RPMI7951 (cell line): Measurements from ENCODE around the gene DCLK2. TPM values are rescaled to one million over a fixed set of nuclear protein-coding genes. Genes with fewer than 3 reads are reported as not detected.

Experiments used
- DNase-seq: peaks from one replicate; pipeline ENCODE4 v3.0.0-alpha.2; 2012; ENCODE audit warnings: low read depth
- total RNA-seq: library from RNA; depleted of rRNA; stranded (reverse); fragments of >200 nt; shearing (Covaris generic); gene quantifications from 2 replicates; pipeline ENCODE4 v1.2.3, GENCODE V29; 2014

The DCLK2 gene
- total RNA-seq, 1 experiment from 2014 or later = 4.1 TPM

- DNase-seq = no peak
These were observed 184.4 kb downstream of the DCLK2 start for GRCh38 chr4:150262611-150263010.

DNA sequence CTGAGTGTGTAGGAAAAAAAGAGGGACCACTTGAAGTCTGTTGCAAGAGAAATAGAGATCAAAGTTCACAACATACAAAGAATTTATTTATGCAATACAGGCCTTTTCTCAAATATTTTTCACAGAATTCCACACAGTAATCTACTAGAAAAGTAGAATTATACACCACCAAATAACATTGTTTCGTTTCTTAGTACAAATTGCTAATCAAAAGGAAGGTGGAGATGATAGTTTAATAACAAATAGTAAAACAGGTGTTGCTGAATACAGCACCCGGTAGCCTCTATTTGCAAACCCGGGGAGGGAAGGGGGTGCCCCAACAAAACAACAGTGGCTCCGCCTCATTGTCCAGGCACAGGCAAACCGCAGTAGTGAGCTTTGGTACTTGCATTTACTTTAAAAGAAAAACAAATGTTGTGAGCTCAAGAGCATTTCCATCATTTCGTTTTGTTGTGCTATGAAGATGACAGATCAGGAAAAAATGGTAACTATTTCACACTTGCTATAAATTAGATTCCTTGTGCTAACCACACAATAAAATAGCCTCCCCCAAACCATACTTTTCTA, 186.4 kb downstream of the DCLK2 start:
- DNase-seq = no peak

- DNase-seq = no peak
These were observed 187.6 kb downstream of the DCLK2 start for GRCh38 chr4:150265806-150266205.

GRCh38 chr4:150268444-150268843, 190.2 kb downstream of the DCLK2 start:
- DNase-seq = no peak

GRCh38 chr4:150278206-150278605, 200.0 kb downstream of the DCLK2 start:
- peak; percentile 8 for DNase-seq

DNA sequence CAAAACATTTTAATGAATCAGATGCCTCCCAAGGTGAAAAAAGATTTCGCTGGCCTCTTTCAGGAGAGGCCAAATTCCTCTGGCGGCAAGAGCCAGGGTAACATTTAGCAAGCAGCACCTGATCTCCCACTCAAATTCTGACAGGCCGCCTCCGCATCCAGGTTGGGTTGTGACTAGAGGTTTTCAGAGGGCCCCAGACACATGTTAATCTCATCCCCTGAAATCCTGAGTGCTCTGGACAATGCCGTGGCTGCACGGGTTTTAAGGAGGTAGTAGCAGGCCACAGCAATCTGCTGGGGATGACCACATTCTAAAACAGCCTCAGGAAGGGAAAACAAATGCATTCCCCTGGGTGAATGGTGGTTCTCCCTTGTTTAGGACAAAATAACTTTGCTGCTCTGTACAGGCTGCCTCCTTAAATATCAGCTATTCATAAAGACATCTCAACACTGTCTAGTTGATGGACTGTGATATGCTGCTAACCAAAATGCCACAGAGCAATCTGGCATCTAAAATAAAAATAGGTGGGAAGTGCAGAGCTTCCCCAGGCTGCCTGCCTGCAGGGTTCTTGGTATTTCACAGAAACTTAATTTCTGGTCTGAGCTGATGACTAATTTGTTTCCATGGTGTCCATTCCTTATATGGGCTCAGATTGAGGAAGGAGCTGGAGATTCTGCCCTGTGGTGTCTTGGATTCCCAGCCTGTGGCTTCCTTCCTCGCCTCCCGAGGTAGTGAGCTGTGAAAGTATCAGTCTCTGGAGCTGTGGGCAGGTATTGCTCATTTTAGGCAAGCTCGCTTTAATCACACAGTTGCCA, 202.0 kb downstream of the DCLK2 start:
- DNase-seq = peak; percentile 92

- DNase-seq = no peak
These were observed 202.7 kb downstream of the DCLK2 start for GRCh38 chr4:150280975-150281374.

- peak; percentile 82 for DNase-seq
These were observed 205.4 kb downstream of the DCLK2 start for GRCh38 chr4:150283689-150284088.

DNA sequence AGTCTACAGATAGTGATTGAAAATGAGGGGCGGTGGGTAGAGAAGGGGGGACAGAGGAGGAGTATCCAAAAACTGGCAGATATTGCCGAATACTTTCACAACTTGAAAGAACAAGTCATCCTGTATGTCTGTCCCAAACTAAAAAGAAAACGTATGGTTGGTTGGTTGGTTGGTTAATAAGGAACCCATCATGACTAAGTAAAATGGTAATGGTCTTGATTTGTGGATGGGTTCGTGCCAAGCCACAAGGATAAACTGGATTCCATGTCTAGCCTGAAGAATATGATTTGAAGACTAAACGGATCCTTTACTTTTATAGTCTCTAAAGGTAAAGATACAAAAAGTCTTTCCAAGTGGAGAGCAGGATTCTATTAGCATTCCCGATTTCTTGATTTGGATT, 208.4 kb downstream of the DCLK2 start:
- DNase-seq = no peak

GRCh38 chr4:150289198-150289597, 211.0 kb downstream of the DCLK2 start:
- DNase-seq = no peak

DNA sequence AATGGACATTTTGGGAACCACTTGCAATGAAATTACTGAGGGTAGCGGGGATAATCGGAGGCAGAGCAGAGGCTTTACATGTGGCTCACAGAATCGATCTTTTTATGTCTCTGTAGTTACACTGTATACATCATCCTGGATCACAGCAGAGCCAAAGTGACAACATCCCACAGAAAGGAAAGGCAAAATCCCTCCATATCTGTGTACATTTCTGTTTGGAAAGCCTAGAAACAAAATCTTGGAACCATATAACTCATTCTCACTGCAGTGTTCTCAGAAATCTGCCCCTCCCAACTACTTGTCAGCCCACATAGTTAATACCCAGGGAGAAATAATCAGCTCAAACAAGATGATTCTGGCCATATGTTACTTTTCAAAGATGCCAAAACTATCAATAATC, 211.6 kb downstream of the DCLK2 start:
- no peak for DNase-seq

GRCh38 chr4:150297861-150298474, 219.7 kb downstream of the DCLK2 start:
- DNase-seq = peak; percentile 36

DNA sequence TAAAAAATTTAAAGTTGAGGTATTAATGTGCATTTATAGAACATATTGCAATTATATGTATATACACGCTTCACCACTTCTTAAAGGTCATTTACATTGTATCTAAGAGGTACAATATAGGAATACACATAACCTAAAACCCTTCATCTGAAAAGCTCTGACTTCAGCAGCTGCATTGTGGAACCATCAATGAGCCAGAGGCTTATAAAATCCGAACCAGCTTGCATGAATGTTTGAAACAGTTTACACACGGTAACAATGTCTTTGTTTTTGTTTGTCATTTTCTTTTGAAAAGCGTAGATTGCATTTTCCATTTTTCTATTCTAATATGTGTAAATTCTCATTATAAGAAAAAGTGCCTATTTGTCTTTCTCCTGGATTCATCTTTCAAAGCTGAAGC, 221.6 kb downstream of the DCLK2 start:
- DNase-seq = no peak

GRCh38 chr4:150302553-150302952, 224.3 kb downstream of the DCLK2 start:
- peak; percentile 90 for DNase-seq

DNA sequence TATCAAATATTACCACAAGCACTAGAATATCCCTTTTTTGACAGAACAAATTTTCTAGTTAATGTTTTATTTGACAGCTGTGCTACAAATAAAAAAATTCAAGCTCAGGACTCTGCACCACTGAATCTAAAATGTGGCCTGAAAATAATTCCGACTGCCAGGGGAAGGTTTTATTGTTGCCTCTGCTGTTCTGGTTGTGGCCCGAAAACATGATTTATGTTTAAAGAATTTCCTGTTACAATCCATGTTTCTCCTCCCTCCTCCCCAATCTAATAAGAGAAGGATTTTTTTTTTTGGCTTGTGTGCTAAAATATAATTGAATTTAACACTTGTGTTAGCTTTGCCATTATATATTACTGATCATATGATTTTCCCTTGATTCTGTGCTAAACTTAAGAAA, 227.8 kb downstream of the DCLK2 start:
- peak; percentile 56 for DNase-seq

DNA sequence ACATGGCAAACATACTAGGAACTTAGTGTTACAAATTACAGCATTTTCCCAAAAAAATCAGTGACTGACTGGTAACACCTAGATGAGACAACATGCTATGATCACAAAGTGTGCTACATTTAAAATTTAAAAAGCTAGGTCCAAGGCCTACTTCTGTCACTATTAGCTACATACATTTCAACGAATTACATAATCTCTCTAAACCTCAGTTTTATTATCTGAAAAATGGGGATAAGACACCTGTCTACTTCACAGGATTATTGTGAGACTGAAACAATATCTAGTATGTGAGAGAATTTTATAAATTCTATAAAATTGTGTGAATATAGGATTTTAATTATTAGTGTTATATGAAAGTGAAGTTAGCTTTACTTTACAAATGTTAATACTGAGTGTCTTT, 228.5 kb downstream of the DCLK2 start:
- DNase-seq = no peak
